GM12875 (cell line): ENCODE measurements around the gene MIF4GD.
"Not testable (repeated sequence)": the region's sequence is repeated elsewhere in the genome, so short reads cannot be mapped to it uniquely, and the experiment has no call there.

Source experiments
- H3K4me3 ChIP-seq: one replicate; pipeline ENCODE4 v1.5.1; 2011; ENCODE audit warnings: low read depth, low read length, control low read depth
- CTCF ChIP-seq: IDR thresholded peaks from 2 replicates; pipeline ENCODE4 v1.5.1; 2011; ENCODE audit warnings: low read depth, mild to moderate bottlenecking, control low read depth, inconsistent platforms, low read length, moderate library complexity, borderline replicate concordance; ENCODE audit not compliant: insufficient read depth

The MIF4GD gene

GRCh38 chr17:75300280-75300679 is 29.2 kb upstream of the MIF4GD start:
- no peak for TF ChIP-seq CTCF
- H3K4me3 ChIP-seq, result no peak overlapping the region

DNA sequence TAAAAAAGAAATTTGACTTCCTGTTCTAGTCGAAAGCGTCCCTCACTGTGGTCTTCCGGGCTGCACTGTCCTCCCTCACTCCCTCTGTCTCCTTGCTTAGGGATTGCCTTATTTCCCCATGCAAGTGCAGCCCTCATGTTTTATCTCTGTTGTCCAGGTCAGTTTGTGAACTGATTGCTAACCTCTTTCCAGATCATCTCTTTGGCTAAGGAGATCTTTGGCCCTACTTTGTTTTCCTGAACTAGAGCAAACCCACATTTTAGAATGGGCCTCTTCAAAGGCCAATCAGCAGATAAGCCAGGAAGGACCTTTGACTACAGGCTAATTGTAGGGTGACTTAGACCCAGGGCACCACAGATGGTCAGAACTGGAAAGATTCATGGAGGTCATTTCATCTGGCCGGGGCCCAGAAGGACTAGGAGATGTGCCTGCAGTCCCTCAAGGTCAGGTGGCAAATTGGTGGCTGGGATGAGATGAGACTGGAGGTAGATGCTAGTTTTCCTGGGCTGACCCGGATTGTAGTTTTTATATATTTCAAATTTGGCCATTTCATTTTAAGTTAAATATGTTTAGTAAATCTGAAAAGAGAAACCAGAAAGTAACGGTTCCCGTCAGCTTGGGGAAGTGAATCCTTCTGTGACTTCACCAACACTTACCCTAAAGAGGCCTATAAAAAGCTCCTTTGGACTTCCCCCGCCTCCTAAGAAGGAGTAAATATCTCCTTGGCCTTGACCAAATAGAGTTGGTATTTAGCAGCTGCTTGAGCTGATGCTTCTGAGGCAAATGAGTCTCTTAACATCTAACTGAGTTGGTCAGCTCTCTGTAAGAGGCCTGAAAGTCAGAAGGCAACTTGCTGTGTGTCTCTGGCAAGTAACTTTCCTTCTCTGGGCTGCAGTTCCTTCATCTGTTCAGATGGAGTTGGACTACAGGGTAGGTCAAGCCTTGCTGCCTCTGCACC is 24.4 kb upstream of the MIF4GD start:
- no peak for TF ChIP-seq CTCF
- no peak overlapping the region for H3K4me3 ChIP-seq

DNA sequence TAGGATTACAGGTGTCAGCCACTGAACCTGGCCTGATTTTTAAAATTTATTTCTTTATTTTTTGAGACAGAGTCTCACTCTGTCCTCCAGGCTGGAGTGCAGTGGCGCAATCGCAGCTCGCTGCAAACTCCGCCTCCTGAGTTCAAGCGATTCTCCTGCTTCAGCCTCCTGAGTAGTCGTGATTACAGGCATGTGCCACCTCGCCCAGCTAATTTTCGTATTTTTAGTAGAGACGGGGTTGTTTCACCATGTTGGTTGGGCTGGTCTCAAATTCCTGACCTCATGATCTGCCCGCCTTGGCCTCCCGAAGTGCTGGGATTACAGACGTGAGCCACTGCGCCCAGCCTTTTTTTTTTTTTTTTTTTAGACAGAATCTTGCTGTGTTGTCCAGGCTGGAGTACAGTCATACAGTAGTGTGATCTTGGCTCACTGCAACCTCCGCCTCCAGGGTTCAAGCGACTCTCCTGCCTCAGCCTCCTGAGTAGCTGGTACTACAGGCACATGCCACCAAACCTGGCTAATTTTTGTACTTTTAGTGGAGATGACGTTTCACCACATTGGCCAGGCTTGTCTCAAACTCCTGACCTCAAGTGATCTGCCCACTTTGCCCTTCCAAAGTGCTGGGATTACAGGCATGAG is 21.9 kb upstream of the MIF4GD start:
- not testable (repeated sequence) for H3K4me3 ChIP-seq

- peak; percentile 43; the same call in 1 of the 2 replicates for TF ChIP-seq CTCF
Measured at GRCh38 chr17:75289832-75290337, 18.9 kb upstream of the MIF4GD start.

DNA sequence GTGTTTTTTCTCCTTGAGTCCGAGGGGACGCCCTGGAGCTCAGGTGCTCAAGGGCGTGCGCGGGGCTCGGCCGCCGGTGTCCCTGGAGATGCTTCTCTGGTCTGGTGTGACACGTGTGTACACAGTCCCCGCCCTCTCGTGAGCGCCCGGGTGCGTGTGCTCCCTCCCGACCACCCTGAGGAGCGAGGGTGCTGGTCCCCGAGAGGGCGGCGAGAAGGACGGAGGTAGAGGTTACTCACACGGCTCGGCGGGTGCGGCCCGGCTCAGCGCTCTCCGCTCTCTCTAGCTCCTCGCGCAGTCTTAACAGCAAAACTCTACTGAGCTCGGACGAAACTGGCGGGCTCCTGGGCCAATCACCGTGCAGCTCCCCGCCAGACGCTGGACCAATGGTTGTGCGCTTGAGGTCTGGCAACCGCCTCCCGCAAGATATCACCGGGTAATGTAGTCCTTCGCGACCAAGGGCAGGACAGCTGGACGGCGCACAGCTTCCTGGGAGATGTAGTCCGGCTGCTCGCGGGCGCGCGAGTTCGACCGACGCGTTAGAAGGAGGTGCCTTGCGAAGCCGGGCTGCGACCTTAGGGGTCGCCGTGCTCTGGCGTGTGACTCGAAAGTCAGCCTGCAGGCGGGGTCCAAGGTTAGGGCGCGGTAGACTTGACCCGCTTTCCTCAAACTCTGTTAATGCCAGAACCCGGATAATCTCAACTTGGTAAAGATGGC is 18.2 kb upstream of the MIF4GD start, which contains the start of gene SLC25A19:
SLC25A19 (minus strand) TSS at position 319 of the 717 bp plus-strand sequence. CDS start 2,669 bp downstream, outside the sequence.
- peak; percentile 57 for TF ChIP-seq CTCF
- peak within 1 kb of the TSS; percentile 79 for H3K4me3 ChIP-seq

More at GRCh38 chr17:75289832-75290337, 18.9 kb upstream of the MIF4GD start:
- peak overlapping the region; percentile 79 for H3K4me3 ChIP-seq

- no peak for TF ChIP-seq CTCF
- H3K4me3 ChIP-seq, result peak overlapping the region; percentile 79
Measured at GRCh38 chr17:75288770-75289114, 17.7 kb upstream of the MIF4GD start.

- H3K4me3 ChIP-seq, result peak overlapping the region; percentile 79
- no peak for TF ChIP-seq CTCF
Measured at GRCh38 chr17:75288359-75288758, 17.3 kb upstream of the MIF4GD start.
